ENCODE results near the gene TAS2R1. TPM values are rescaled to one million over a fixed set of nuclear protein-coding genes. Genes with fewer than 3 reads are reported as not detected.
"Not testable (repeated sequence)": the region's sequence is repeated elsewhere in the genome, so short reads cannot be mapped to it uniquely, and the experiment has no call there.

The TAS2R1 gene
- total RNA-seq, 1 donor from 2014 or later, result not detected

DNA sequence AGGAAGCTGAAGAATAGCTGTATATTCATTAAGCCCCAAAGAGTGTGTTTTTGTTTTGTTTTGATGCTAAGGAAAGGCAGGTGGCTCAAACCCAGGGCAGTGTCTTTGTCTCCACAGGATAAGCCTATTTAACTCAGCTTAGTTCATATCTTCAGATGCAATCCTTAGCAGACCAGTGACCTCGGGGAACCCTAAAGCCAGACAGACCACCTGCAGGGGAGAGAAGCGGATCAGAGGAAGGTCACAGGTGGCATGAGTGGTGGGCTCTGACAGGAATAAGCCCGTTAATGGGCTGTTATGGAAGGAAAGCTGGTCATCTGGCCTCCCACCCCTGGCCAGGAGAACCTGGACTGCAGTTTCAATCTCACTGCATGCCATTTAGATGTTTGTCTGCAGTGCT is 30.8 kb downstream of the TAS2R1 start:
- DNase-seq (ENCODE audit: extremely low spot score, unreplicated experiment), result no peak
- Mint-ChIP-seq H3K36me3 (no peaks in the 10 kb centered on the region), H3K4me3 (no peak overlapping the region), H3K27me3 (peaks cover 20% of the 10 kb centered on the region), H3K27ac (no peak overlapping the region), H3K4me1 (ENCODE audit: unreplicated experiment) (peaks cover 24% of the 10 kb centered on the region), H3K9me3 (peaks cover 11% of the 10 kb centered on the region)
- TF ChIP-seq CTCF (conservative IDR thresholded peaks at IDR 0.05), result no peak

DNA sequence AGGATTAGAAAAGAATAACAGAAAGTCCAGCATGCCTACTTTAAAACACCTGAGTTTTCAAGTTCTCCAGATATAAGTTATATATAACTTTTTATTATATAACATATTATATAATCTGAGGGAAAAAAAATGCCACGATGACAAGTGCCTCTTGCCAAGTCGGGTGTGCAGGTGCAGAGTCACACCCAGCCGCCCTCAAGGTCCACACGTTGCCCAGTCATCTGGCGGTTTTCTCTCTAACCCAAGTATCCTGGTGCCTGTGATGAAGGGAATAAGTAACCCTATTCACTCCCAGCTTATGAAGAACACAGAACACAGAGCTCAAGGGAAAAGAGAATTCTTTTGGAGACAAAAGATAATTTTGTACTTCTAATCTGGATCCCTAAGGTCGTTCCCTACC is 31.8 kb downstream of the TAS2R1 start:
- Mint-ChIP-seq H3K27me3 (peaks cover 19% of the 10 kb centered on the region), H3K4me1 (ENCODE audit: unreplicated experiment) (peaks cover 26% of the 10 kb centered on the region)
- H3K4me3 Mint-ChIP-seq; H3K27ac Mint-ChIP-seq; DNase-seq (ENCODE audit: extremely low spot score, unreplicated experiment); H3K9me3 Mint-ChIP-seq; H3K36me3 Mint-ChIP-seq: not testable (repeated sequence)

DNA sequence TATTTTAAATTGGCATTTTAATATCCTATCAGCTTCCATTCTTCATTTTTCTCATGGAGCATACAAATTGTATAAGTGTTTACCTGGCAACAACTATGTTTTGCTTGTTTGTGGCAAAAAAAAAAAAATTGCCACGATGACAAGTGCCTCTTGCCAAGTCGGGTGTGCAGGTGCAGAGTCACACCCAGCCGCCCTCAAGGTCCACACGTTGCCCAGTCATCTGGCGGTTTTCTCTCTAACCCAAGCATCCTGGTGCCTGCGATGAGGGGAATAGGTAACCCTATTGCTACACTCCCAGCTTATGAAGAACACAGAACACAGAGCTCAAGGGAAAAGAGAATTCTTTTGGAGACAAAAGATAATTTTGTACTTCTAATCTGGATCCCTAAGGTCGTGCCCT is 32.8 kb downstream of the TAS2R1 start:
- H3K4me1 Mint-ChIP-seq (ENCODE audit: unreplicated experiment), result peaks cover 26% of the 10 kb centered on the region
- not testable (repeated sequence) for H3K4me3 Mint-ChIP-seq

GRCh38 chr5:9596824-9597223 is 33.3 kb downstream of the TAS2R1 start:
- Mint-ChIP-seq H3K9me3 (peaks cover 5% of the 10 kb centered on the region), H3K4me3 (no peak overlapping the region), H3K4me1 (ENCODE audit: unreplicated experiment) (peaks cover 26% of the 10 kb centered on the region), H3K36me3 (no peaks in the 10 kb centered on the region), H3K27ac (no peak overlapping the region), H3K27me3 (peaks cover 16% of the 10 kb centered on the region)
- DNase-seq (ENCODE audit: extremely low spot score, unreplicated experiment), result no peak
- TF ChIP-seq CTCF (conservative IDR thresholded peaks at IDR 0.05), result no peak

More for the DNA sequence above, 32.8 kb downstream of the TAS2R1 start:
- H3K27ac Mint-ChIP-seq; H3K36me3 Mint-ChIP-seq; DNase-seq (ENCODE audit: extremely low spot score, unreplicated experiment); H3K9me3 Mint-ChIP-seq: not testable (repeated sequence)
- peaks cover 16% of the 10 kb centered on the region for H3K27me3 Mint-ChIP-seq

GRCh38 chr5:9596171-9596780 is 33.9 kb downstream of the TAS2R1 start:
- no peak for DNase-seq (ENCODE audit: extremely low spot score, unreplicated experiment)
- Mint-ChIP-seq H3K9me3 (peaks cover 5% of the 10 kb centered on the region), H3K27me3 (peaks cover 16% of the 10 kb centered on the region), H3K27ac (no peak overlapping the region), H3K4me3 (peak overlapping the region; percentile 10), H3K36me3 (no peaks in the 10 kb centered on the region), H3K4me1 (ENCODE audit: unreplicated experiment) (peaks cover 26% of the 10 kb centered on the region)
- TF ChIP-seq CTCF (conservative IDR thresholded peaks at IDR 0.05), result no peak

DNA sequence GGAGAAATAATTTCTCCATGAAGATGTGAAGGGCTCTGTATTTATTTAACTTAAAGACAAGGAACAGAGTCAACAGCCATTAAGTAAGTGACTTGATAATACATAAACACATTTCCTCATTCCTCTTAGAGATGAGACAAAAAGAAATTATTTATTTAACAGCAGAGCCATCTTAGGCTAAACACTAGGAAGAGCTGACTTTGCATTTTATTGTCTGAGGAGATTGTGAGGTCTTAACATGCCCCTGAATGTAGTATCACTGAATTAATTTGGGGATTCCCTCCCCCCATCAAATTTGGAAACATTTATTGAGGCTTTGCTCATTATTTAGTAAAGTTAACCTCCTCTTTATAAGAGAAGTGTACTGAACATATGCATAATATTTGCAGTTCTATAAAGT is 35.2 kb downstream of the TAS2R1 start:
- peaks cover 11% of the 10 kb centered on the region for H3K27me3 Mint-ChIP-seq
- no peak overlapping the region for H3K4me3 Mint-ChIP-seq
- H3K36me3 Mint-ChIP-seq, result no peaks in the 10 kb centered on the region
- TF ChIP-seq CTCF (conservative IDR thresholded peaks at IDR 0.05), result no peak
- no peak overlapping the region for H3K27ac Mint-ChIP-seq
- H3K9me3 Mint-ChIP-seq, result no peaks in the 10 kb centered on the region
- H3K4me1 Mint-ChIP-seq (ENCODE audit: unreplicated experiment), result peaks cover 26% of the 10 kb centered on the region
- no peak for DNase-seq (ENCODE audit: extremely low spot score, unreplicated experiment)

All from type B pancreatic cell (in vitro differentiated cells).